ENCODE results near the gene NFYB.

NFYB gene

GRCh38 chr12:104155711-104156555, 17.9 kb upstream of the NFYB start:
- no peak for DNase-seq (ENCODE audit: low read depth in 3 of 3)

- DNase-seq (ENCODE audit: low read depth in 3 of 3): no peak
Observed at GRCh38 chr12:104154806-104155205, 16.8 kb upstream of the NFYB start.

DNA sequence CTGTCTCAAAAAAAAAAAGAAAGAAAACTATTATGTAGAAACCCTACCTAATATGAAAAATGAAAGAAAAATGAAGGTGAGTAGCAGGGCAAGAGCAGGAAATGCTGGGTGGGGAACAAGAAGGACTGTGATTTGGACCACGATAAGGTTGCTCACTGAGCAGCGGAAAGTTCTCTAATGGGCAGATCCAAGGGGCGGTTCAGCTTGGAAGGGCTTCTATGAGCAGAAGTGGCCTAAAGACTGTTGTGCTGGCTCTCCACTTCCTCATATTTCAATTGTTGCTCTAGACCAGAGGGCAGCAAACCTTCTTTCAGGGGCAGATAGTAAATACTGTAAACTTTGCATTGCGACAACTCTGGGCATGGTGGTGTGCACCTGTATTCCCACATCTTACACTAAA, 16.3 kb upstream of the NFYB start:
- no peak for DNase-seq (ENCODE audit: low read depth in 3 of 3)

- DNase-seq (ENCODE audit: low read depth in 3 of 3): no peak
Observed at GRCh38 chr12:104152685-104153241, 14.8 kb upstream of the NFYB start.

DNA sequence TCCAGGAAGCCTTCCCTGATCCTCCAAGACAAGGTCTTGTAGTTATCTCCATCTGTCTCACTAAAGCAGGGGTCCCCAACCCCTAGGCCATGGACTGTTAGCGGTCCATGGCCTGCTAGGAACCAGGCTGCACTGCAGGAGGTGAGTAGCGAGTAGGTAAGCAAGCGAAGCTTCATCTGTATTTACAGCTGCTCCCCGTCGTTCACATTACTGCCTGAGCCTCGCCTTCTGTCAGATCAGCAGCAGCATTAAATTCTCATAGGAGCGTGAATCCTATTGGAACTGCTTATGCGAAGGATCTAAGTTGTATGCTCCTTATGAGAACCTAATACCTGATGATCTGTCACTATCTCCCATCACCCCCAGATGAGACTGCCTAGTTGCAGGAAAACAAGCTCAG, 12.4 kb upstream of the NFYB start:
- no peak for DNase-seq (ENCODE audit: low read depth in 3 of 3)

DNA sequence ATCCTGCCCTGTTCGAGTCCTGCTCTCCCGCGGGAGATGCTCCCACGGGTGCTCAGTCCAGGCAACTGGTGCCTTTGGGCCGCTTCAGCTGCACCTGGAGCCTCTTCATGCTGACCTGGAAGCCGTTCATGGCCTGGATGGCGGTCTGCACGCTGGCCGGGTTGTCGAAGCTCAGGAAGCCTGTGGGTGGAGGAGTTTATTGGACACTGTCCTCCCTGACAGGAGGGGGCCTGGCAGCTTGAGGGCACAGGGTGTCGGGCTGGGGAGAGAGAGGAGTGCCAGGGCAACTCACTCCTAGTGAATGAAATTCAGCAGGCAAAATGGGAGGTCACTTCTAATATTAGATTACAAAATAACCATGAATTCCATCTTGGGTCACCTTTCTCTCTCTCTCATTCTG, 9.3 kb upstream of the NFYB start:
- DNase-seq (ENCODE audit: low read depth in 3 of 3): no peak

DNA sequence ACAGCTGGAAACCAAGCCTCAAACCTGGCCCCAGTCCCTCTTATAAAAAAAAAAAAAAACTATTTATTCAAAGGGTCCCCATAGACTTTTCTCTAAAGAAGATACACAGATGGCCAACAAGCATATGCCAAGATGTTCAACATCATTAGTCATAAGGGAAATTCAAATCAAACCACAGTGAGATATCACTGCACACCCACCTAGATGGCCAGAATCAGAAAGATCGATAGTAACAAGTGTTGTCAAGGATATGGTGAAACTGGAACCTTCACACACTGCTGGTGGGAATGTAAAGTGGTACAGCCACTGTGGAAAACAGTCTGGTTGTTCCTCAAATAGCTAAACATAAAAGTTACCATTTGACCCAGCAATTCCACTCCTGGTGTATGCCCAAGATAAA, 5.9 kb upstream of the NFYB start:
- DNase-seq (ENCODE audit: low read depth in 3 of 3): no peak

DNA sequence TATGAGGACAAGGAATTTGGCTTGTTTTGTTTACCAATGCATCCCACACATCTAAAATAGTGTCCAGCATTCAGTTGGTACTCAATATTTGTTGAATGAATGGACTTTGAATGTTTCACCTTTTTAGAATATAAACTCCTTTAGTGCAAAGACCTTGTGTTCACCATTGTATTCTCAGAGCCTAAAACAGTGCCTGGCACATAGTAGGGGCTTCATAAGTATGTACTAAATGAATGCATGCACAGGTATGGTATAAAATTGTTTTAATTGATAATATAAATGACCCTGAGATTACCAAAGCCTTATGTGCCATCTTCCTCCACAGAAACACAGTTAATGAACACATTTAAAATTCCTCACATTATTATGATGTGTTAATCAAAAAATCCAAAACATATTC, 5.0 kb upstream of the NFYB start:
- no peak for DNase-seq (ENCODE audit: low read depth in 3 of 3)

GRCh38 chr12:104142543-104142942, 4.5 kb upstream of the NFYB start:
- no peak for DNase-seq (ENCODE audit: low read depth in 3 of 3)

- DNase-seq (ENCODE audit: low read depth in 3 of 3): no peak
Observed at GRCh38 chr12:104138797-104139152, 765 bp upstream of the NFYB start.

DNA sequence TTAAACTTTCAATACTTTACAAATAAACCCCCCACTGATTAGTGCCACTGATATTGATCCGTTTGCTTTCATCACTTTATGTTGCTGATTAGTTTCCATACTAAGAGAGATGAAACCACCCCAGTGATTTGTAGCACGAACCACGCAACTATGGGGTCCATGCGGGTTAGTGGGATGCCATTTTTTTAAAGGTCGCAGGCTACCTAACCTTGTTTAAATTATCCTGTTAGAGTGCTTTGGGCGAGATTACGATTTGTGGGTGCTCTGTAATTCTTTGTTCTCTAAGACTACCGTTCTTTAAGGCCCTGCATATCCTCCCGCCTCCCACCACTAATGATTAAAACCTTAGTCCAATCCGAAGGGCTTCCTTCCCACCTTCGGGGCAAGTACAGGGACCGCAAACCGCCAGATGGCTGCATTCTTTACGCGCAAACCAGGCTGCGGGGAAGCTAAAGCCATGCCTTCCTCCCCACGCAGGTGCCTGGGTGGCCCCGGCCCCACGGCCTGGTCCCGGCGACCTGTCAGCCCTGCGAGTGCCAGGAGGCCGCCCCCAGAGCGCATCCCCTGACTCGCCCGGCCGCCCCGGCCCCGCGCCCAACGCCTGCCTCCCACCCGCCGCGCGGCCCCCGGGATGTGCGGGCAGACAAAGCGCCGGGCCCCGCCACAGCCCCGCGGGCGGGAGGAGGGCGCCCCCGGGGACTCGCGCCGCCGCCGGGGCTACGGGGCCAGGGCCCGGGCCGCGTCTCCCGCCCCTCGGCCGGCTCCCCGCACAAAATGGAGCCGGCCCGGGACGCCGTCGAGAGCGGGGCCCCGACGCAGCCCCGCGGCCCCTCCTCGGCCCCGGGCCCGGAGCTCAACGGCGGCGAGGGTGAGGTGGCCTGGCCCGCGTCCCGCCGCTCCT, 759 bp downstream of the NFYB start:
- DNase-seq (ENCODE audit: low read depth in 3 of 3): peak; percentile 6 to 27 (median 19)

- DNase-seq (ENCODE audit: low read depth in 3 of 3): no peak
Observed at GRCh38 chr12:104136577-104136976, 1.4 kb downstream of the NFYB start.

- DNase-seq (ENCODE audit: low read depth in 3 of 3): no peak
Observed at GRCh38 chr12:104134882-104135281, 3.1 kb downstream of the NFYB start.

DNA sequence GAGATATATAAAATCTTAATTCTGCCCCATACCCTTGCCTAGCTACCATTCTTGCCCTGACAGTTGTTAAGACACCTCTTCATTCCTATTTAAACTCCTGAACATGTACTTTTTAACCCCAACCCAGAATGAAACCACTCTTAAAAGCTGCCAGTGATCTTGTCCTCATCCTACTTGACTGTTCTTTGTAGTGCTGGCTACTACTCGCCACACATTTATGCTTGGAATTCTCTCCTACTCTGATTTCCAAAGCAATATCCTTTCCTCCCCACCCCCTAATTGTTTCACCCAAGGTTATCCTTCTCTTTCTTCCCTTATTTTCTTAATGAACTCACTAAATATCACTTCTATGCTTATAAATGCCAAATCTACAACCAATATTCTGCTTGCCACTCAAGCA, 4.1 kb downstream of the NFYB start:
- no peak for DNase-seq (ENCODE audit: low read depth in 3 of 3)

- DNase-seq (ENCODE audit: low read depth in 3 of 3): no peak
Observed at GRCh38 chr12:104133321-104133720, 4.7 kb downstream of the NFYB start.

DNA sequence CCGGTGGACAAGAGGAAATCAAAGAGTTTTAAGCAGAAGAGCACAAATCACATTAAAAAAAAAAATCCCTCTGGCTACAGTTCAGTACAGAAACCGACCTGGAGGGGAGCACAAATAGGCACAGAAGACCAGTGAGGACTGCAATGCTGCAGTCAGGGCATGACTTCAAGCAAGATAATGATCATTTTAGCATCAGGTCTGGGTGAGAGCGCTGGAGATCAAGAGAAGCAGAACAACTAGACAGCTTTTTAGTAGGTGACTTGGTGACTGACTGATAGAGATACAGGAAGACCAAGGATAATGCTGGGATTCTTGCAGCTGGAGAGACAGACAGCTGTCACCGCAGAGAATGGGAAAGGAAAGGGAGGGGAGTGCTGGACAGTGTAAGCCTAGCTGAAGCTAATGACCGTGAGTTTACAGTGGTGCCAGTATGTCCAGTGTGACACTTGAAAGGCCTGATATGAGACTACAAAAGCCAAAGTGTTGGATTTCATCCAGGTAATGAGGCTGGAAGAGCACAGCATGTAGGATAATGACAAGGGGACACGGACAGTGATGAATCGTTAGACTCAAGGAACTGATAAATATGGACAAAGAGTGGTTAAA, 5.6 kb downstream of the NFYB start:
- DNase-seq (ENCODE audit: low read depth in 3 of 3): no peak

- no peak for DNase-seq (ENCODE audit: low read depth in 3 of 3)
Observed at GRCh38 chr12:104131609-104132008, 6.4 kb downstream of the NFYB start.

- DNase-seq (ENCODE audit: low read depth in 3 of 3): no peak
Observed at GRCh38 chr12:104130760-104131159, 7.2 kb downstream of the NFYB start.

GRCh38 chr12:104126548-104126947, 11.5 kb downstream of the NFYB start:
- DNase-seq (ENCODE audit: low read depth in 3 of 3): no peak

GRCh38 chr12:104122298-104122697, 15.7 kb downstream of the NFYB start:
- no peak for DNase-seq (ENCODE audit: low read depth in 3 of 3)

GRCh38 chr12:104121001-104121400, 17.0 kb downstream of the NFYB start:
- no peak for DNase-seq (ENCODE audit: low read depth in 3 of 3)

GRCh38 chr12:104115587-104115975, 22.4 kb downstream of the NFYB start:
- no peak for DNase-seq (ENCODE audit: low read depth in 3 of 3)

All from stimulated activated CD4-positive, alpha-beta T cell treated with anti-CD3 and anti-CD28 coated beads, TNF-alpha, amount 100 ng/mL, for 48 hours (primary cell).